ENCODE results near the gene HIPK2.

The HIPK2 gene

GRCh38 chr7:139733751-139734150 is 44.0 kb downstream of the HIPK2 start:
- DNase-seq, result no peak

- DNase-seq, result no peak
Measured at GRCh38 chr7:139732471-139733167, 45.2 kb downstream of the HIPK2 start.

- DNase-seq, result no peak
Measured at GRCh38 chr7:139731802-139732470, 45.9 kb downstream of the HIPK2 start.

- DNase-seq, result no peak
Measured at GRCh38 chr7:139730746-139731612, 46.8 kb downstream of the HIPK2 start.

GRCh38 chr7:139728203-139728602 is 49.6 kb downstream of the HIPK2 start:
- no peak for DNase-seq

DNA sequence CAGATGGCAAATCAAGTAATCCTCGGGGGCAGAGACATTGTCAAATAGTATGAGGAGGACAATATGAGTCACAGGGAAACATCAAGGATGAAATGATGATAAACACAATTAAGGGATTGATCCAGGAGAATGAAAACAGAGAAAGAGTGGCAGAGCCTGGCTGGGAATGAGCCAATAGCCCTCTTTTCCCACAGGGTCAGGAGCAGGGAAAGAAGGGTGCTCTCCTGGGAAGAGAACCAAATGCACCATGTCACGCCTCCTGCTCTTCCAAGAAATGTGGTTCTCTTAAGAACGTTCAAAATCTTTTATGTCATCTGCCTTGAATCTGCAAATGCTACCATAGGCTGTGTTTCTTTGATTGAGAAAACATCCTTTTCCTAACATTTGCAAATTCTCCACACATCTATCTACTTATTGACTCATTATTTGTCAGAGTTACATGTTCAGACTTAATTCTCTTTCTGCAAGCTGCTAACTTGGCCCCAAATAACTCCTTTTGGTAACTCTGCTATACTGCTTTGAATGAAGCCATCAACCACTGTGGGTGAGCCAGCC is 50.6 kb downstream of the HIPK2 start:
- peak; percentile 74 for DNase-seq

GRCh38 chr7:139726485-139726869 is 51.3 kb downstream of the HIPK2 start:
- DNase-seq, result no peak

- DNase-seq, result no peak
Measured at GRCh38 chr7:139725858-139726484, 51.8 kb downstream of the HIPK2 start.

- no peak for DNase-seq
Measured at GRCh38 chr7:139725077-139725476, 52.7 kb downstream of the HIPK2 start.

GRCh38 chr7:139722604-139723003 is 55.2 kb downstream of the HIPK2 start:
- no peak for DNase-seq

DNA sequence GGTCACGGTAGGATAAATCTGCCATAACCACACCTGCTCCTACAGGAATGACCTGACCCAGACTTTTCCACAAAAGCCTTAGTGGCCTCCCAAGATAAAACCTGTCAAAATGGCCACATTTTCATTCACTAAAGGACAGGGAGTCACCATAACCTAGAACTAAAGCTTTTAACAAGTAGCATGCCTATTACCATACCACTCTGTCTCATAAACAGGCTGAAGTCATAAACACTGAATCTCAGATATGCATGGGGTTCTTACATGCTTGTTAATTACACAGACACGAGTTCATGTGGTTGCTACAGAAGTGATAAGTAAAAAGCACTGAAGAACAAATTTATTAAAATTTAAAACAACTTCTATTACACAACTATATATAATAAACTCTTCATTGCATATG is 56.0 kb downstream of the HIPK2 start:
- no peak for DNase-seq

GRCh38 chr7:139721417-139721816 is 56.4 kb downstream of the HIPK2 start:
- DNase-seq, result no peak

DNA sequence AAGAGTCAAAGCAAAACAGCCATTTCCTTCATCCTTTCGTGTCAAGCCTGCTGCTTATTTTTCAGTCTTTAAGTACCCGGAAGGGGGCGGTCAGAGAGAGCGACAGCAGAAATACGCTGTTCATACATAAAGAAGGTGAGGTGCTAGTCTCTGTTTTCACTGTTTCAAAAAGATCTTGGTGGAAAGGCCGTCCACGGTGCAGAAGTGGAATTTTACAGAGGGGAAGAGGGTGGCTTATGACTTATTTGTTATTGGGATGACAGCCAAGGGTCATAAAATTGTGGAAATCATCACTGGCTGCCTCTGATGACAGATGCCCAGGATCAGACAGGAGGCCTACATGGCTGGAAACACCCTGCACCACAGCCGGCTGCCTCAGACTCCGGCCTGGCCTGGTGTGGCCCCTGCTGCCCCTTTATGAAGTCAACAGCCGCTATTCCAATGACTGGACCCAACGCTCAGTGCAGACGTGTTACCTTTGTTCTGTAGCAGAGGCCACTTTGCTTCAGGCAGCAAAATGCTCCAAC is 57.0 kb downstream of the HIPK2 start:
- DNase-seq, result no peak

DNA sequence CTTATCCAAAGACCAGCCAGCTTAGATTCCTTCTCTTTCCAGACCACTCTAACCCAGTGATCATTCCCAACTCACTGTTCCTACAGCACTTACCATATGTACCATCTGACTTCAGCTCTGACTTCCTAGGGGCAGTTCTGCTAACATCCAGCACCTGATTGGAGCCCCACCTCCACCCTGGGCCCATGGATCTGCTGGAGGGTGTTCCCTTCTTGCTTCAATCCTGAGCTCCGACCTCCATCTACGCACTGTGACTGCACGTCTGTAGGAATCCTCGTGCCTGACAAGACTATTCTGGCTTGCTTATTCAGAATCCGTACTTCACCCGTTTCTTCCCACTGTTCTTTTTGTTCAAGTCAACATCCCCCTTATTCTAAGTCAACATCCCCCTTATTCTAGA is 57.6 kb downstream of the HIPK2 start:
- DNase-seq, result no peak

DNA sequence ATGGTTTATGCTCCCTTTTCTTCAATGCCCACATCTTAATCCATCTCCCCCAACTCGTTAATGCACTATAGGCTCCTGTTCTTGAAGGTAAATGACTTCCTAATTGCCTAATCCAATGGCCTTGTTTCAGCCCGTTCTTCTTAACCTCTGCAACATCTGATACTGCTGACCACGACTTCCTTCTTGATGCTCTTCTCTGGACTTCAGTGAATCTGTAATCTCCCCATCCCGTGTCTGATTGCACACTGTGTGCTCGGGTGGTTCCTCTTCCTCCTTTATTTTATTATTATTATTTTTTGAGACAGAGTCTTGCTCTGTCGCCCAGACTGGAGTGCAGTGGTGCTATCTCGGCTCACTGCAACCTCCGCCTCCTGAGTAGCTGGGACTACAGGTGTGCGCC is 58.9 kb downstream of the HIPK2 start:
- DNase-seq, result no peak

DNA sequence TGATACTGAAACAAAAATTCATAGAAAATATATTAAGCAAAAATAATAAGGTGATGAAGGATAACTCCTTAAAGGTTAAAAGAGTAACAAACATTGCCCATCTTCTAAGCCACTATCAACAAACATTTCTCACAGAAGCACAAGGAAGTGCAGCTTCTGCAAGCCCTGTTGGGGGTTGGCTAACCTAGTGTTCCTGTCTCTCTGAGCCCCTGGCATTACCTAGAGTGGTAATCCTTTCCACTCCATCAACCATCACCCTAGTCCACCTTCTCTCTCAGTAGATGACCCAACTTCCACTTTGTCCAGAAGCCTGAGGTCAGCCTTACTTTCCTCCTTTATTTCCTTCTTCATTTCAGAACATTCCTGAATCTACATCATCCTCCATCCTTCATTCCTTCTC is 59.7 kb downstream of the HIPK2 start:
- no peak for DNase-seq

GRCh38 chr7:139716156-139716942 is 61.4 kb downstream of the HIPK2 start:
- no peak for DNase-seq

- no peak for DNase-seq
Measured at GRCh38 chr7:139715194-139715815, 62.5 kb downstream of the HIPK2 start.

DNA sequence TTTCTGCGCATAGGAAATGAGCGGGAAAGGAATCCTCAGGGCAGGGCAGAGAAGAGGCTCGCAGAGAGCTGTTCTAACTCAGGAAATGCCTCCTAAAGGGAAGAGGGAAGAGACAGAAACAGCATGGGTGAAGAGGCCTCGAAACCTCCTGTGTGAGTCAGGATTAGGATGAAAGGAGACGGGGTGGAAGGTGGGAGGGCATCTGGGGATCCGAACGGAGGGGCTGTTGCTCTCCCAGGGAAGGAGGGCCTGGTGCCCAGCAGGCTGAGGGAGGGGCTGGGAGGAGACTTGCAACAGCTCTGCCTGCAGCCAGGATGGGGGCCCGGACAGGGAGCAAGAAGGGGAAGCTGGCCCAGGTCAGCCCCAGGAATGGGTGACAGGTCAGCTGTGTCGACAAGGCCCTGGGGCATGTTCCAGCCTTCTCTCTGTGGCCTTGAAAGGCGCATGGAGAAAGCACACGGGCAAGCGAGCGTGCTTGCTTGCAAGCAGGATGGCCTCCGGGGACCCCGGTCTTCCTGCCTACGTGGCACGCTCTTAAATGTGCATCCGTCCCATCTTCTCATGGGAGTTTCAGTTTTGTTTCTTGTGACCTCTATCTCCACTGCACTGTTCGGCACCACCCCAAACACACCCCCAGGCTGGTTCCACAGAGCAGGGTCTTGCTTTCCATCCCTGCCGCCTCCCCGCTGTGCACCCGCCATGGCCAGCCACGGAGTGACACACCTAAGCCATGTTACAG is 63.5 kb downstream of the HIPK2 start:
- DNase-seq, result no peak

DNA sequence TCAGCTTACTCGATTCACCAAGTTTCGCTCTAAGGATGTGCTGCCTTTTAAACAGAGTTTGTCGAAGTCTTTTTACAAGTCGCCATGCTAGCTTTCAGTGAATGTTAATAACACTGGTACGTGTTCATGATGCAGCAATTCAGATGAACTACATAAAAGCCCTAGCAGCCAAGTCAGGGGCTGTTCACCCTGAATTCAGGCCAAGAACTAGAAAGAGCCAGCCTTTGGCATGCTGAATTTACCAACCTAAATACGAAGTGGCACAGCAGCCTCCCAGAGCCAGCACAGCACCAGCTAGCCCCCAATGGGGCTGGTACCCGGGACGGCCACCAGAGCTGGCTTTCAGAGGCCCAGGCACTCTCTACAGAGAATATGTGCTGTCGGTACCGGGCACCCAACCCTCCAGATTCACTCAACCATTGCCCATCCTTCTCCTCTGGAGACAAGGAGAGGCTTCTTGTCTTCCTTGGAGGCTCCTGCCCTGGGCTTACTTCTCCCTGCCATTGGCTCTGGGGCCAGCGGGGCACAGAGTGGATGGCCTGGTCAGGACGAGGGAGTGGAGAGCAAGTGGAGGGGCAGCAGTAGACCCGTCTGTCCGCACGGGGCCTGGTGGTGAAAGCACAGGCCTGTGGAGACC is 64.2 kb downstream of the HIPK2 start:
- DNase-seq, result no peak
